Gastrocnemius medialis (tissue), 4 donors: ENCODE data around the gene SYT9.

ENCODE experiments used
- POLR2A ChIP-seq, 2 donors: fragments of 450-650 bp; IDR thresholded peaks; one replicate each; pipeline ENCODE4 v1.6.1; 2017; ENCODE audit warnings: antibody characterized with exemption in 2 of 2, mild to moderate bottlenecking in 2 of 2, moderate library complexity in 2 of 2
- TF ChIP-seq, protein P1 (sequence below), 5 experiments: fragments of 450-650 bp in 3 of 5; fragments of 200-600 bp in 2 of 5; sonication (generic) in 2 of 5; IDR thresholded peaks in 4 of 5; conservative IDR thresholded peaks in 1 of 5; 1 replicate in 4 of 5; 2 replicates in 1 of 5; pipeline ENCODE4 v1.5.1; 2016 to 2019; ENCODE audit warnings: antibody characterized with exemption in 5 of 5, mild to moderate bottlenecking in 3 of 5, moderate library complexity in 3 of 5

DNA sequence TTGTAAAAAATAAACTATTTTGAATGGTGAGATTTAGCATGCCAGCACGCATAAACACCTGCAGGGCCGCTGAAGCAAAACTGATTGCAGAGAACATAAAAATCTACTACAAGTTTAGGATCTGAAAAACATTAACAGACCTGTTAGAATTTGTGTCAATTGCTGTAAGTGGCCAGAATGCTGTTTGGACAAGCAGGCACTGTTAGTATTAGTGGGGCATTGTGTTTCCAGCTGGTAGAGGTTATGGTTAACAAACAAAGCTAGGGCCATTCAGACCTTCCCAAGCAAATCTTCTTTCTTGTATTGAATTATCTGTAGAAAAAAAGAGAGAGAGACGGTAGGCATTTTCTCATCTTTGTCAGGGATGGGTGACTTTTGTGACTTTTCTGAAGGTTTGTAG lies 176.0 kb downstream of the SYT9 start:
- TF ChIP-seq, protein P1, sequence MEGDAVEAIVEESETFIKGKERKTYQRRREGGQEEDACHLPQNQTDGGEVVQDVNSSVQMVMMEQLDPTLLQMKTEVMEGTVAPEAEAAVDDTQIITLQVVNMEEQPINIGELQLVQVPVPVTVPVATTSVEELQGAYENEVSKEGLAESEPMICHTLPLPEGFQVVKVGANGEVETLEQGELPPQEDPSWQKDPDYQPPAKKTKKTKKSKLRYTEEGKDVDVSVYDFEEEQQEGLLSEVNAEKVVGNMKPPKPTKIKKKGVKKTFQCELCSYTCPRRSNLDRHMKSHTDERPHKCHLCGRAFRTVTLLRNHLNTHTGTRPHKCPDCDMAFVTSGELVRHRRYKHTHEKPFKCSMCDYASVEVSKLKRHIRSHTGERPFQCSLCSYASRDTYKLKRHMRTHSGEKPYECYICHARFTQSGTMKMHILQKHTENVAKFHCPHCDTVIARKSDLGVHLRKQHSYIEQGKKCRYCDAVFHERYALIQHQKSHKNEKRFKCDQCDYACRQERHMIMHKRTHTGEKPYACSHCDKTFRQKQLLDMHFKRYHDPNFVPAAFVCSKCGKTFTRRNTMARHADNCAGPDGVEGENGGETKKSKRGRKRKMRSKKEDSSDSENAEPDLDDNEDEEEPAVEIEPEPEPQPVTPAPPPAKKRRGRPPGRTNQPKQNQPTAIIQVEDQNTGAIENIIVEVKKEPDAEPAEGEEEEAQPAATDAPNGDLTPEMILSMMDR (IDR thresholded peaks at IDR 0.05 in 4 of 5, conservative IDR thresholded peaks at IDR 0.05 in 1 of 5): no peak
- no peak for TF ChIP-seq POLR2A (IDR thresholded peaks at IDR 0.05)
